ENCODE results near the gene MOCS2.
A peak's percentile ranks its signal among the peaks of the same experiment; 100 is the strongest.

The MOCS2 gene, protein sequence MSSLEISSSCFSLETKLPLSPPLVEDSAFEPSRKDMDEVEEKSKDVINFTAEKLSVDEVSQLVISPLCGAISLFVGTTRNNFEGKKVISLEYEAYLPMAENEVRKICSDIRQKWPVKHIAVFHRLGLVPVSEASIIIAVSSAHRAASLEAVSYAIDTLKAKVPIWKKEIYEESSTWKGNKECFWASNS

GRCh38 chr5:53109443-53110127 is at the start of gene MOCS2:
TSS of gene MOCS2 (minus strand) at chr5:53109757. CDS start at chr5:53107174, 2,583 bp downstream.
- Histone ChIP-seq H3K9me3 (ENCODE audit: control insufficient read depth in 1 of 2, low read length in 2 of 2) (no peaks in the 10 kb centered on the region), H3K27me3 (ENCODE audit: low read depth, low read length) (no peaks in the 10 kb centered on the region), H3K36me3 (ENCODE audit: control insufficient read depth in 1 of 2, insufficient read depth in 2 of 2, low read length in 2 of 2) (peaks cover 0 to 6% of the 10 kb centered on the region in 2 donors), H3K4me1 (ENCODE audit: control insufficient read depth in 1 of 2, insufficient read depth in 2 of 2, low read length in 2 of 2) (peaks cover 0 to 6% of the 10 kb centered on the region in 2 donors), H3K27ac (ENCODE audit: low read length) (peak within 1 kb of the TSS; percentile 78), H3K4me3 (ENCODE audit: low read depth in 1 of 2, low read length in 2 of 2) (peak within 1 kb of the TSS; percentile 91 to 95)

DNA sequence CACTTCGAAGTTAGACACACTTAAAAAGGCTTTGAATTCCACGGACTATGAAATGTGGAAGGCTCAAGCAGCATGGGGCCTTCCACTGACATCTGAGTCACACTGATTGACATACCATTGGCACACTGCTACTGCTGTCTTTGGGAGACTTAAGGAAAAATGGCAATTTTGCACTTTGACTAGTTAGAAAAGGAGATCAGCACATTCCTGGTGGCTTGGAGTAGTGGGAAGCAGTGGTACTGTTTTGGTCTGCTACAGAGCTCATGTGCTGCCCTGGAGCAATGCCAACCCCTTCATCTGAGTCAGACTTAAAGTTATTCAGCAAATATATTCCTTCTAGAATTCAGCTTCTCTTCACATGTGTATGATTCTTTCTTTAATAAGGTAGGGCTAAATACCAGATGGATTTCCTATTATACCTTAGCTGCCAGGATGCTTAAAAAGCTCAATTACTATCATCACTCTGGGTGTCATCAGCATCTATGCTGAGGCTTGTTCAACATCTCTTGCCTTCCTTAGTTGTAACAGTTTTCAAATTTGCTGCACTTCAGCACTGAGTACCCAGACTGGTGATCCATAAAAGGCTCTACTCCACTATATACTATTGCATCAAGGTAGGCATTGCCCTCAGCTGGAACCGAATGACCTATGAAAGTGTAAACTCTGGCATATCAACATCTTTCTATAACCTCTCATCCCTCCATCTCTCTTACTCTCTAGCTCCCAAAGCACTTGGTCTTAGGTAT is 42.3 kb upstream of the MOCS2 start:
- Histone ChIP-seq H3K4me3 (ENCODE audit: low read depth in 1 of 2, low read length in 2 of 2) (no peak overlapping the region), H3K4me1 (ENCODE audit: control insufficient read depth in 1 of 2, insufficient read depth in 2 of 2, low read length in 2 of 2) (no peaks in the 10 kb centered on the region), H3K9me3 (ENCODE audit: control insufficient read depth in 1 of 2, low read length in 2 of 2) (no peaks in the 10 kb centered on the region), H3K36me3 (ENCODE audit: control insufficient read depth in 1 of 2, insufficient read depth in 2 of 2, low read length in 2 of 2) (no peaks in the 10 kb centered on the region), H3K27me3 (ENCODE audit: low read depth, low read length) (no peaks in the 10 kb centered on the region), H3K27ac (ENCODE audit: low read length) (no peak overlapping the region)

DNA sequence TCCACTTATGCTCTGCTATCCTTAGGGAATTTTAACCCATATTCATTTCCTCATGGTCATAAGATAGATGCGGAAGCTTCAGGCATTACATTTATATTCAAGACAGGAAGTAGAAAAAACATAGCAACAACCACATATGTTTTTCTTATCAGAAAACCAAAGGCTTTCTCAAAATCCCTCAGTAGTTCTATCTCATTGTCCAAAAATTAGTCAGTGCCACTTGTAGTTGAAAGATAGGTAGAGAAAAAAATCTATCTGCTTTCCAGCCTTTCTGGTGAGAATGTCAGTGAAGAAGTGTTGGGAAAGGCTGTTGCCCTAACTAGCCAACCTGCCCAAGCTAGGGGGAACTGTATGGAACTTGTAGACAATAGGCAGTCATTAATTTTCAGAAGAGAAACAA is 23.5 kb upstream of the MOCS2 start:
- Histone ChIP-seq H3K4me1 (ENCODE audit: control insufficient read depth in 1 of 2, insufficient read depth in 2 of 2, low read length in 2 of 2) (no peaks in the 10 kb centered on the region), H3K9me3 (ENCODE audit: control insufficient read depth in 1 of 2, low read length in 2 of 2) (no peaks in the 10 kb centered on the region), H3K4me3 (ENCODE audit: low read depth in 1 of 2, low read length in 2 of 2) (no peak overlapping the region), H3K36me3 (ENCODE audit: control insufficient read depth in 1 of 2, insufficient read depth in 2 of 2, low read length in 2 of 2) (no peaks in the 10 kb centered on the region), H3K27me3 (ENCODE audit: low read depth, low read length) (no peaks in the 10 kb centered on the region), H3K27ac (ENCODE audit: low read length) (no peak overlapping the region)

DNA sequence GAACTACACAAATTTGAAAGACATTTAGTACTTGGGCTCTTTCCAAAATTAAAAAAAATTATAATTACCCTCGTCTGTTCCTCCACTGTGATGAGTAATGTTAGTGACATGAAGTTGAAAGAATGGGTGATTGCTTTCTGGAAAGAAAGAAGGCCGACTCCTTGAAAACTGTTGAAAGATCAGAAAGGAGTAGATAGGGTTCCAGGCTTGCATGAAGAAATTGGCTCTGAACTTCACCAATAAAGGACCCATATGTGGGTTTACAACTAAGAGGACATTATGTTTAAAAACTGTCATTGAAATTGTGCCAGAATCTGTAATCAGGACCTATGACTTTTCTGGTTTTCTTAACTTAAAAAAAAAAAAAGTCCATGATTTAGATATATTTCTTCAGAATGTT is 20.7 kb upstream of the MOCS2 start:
- Histone ChIP-seq H3K27ac (ENCODE audit: low read length) (no peak overlapping the region), H3K27me3 (ENCODE audit: low read depth, low read length) (no peaks in the 10 kb centered on the region), H3K4me1 (ENCODE audit: control insufficient read depth in 1 of 2, insufficient read depth in 2 of 2, low read length in 2 of 2) (no peaks in the 10 kb centered on the region), H3K36me3 (ENCODE audit: control insufficient read depth in 1 of 2, insufficient read depth in 2 of 2, low read length in 2 of 2) (no peaks in the 10 kb centered on the region), H3K9me3 (ENCODE audit: control insufficient read depth in 1 of 2, low read length in 2 of 2) (no peaks in the 10 kb centered on the region), H3K4me3 (ENCODE audit: low read depth in 1 of 2, low read length in 2 of 2) (no peak overlapping the region)

DNA sequence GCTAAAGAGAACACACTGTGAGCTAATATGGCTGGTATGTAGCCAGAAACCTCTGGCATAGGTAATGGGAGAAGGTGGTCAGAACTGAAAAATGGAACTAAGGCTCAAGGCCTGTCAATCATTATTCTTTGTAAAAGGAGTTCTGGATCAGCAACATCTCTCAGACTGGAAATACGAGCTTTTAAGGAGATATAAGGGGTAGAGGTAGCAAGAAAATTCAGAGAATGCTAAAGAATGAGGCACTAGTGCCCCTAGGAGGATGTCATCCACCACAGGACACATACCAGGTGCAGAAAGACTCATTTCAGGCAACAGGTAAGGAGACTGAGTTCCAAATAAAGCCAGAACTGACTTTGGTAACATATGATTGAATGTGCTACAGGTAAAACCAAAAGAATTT is 18.9 kb upstream of the MOCS2 start:
- Histone ChIP-seq H3K9me3 (ENCODE audit: control insufficient read depth in 1 of 2, low read length in 2 of 2) (no peaks in the 10 kb centered on the region), H3K4me1 (ENCODE audit: control insufficient read depth in 1 of 2, insufficient read depth in 2 of 2, low read length in 2 of 2) (no peaks in the 10 kb centered on the region), H3K36me3 (ENCODE audit: control insufficient read depth in 1 of 2, insufficient read depth in 2 of 2, low read length in 2 of 2) (no peaks in the 10 kb centered on the region), H3K27ac (ENCODE audit: low read length) (no peak overlapping the region), H3K27me3 (ENCODE audit: low read depth, low read length) (no peaks in the 10 kb centered on the region), H3K4me3 (ENCODE audit: low read depth in 1 of 2, low read length in 2 of 2) (no peak overlapping the region)

DNA sequence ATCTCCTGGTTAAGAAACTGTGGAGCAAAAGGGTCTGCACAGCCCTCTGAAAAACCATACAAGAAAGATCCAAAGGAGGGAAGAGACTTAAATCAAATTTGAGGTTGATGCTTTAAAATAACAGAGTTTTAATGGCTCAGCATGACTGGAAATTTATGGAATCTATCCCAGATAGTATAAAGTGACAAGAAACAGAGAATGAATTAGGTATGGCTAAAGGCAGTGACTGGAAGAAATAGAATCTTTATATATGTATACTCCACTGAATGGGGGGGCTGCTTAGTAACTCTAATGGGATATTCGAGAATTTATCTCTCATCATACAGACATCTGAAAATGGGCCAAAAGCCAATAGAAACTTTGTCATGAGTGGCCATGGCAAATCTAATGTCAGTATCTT is 17.6 kb upstream of the MOCS2 start:
- H3K36me3 ChIP-seq (ENCODE audit: control insufficient read depth in 1 of 2, insufficient read depth in 2 of 2, low read length in 2 of 2) = no peaks in the 10 kb centered on the region
- no peak overlapping the region for H3K27ac ChIP-seq (ENCODE audit: low read length)
- H3K4me1 ChIP-seq (ENCODE audit: control insufficient read depth in 1 of 2, insufficient read depth in 2 of 2, low read length in 2 of 2) = no peaks in the 10 kb centered on the region
- H3K9me3 ChIP-seq (ENCODE audit: control insufficient read depth in 1 of 2, low read length in 2 of 2) = no peaks in the 10 kb centered on the region
- H3K4me3 ChIP-seq (ENCODE audit: low read depth in 1 of 2, low read length in 2 of 2) = no peak overlapping the region
- no peaks in the 10 kb centered on the region for H3K27me3 ChIP-seq (ENCODE audit: low read depth, low read length)

DNA sequence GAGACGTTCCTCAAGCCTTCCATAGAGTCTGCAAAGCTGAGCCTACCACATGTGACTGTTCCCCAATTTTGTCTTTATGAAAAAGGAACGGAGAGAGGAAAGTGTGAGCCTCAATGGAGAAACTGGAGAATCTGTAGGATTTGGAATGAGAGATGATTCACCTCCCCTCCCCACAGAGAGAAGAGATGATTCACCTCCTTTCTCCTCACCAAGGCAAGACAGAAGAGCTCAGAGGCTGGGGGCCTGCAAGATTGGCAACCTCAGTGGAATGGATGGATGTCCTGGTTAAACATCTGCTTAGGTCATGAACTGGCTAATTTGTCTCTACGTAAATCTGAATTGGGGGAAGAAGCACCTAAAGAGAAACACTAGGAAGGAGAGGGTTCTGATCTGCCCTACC is 17.0 kb upstream of the MOCS2 start:
- Histone ChIP-seq H3K27me3 (ENCODE audit: low read depth, low read length) (no peaks in the 10 kb centered on the region), H3K4me1 (ENCODE audit: control insufficient read depth in 1 of 2, insufficient read depth in 2 of 2, low read length in 2 of 2) (no peaks in the 10 kb centered on the region), H3K9me3 (ENCODE audit: control insufficient read depth in 1 of 2, low read length in 2 of 2) (no peaks in the 10 kb centered on the region)

DNA sequence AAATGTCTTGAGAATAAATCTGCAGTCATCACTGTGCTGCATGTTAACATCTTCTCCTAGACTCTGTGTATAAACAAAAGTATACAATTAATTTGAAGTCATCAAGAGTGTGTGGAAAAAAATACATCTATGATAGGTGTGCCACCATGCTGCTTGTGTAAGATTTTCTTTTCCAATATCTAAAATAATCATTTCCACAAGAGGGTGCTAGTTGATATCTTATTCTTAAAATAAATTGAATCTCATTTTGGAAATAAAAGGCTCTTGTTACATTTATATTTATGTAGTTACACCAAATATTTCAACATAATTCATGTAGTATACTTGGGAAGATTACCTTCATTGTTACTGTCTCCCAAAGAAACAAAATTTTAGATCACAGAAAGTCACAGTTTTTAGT is 14.1 kb upstream of the MOCS2 start:
- Histone ChIP-seq H3K36me3 (ENCODE audit: control insufficient read depth in 1 of 2, insufficient read depth in 2 of 2, low read length in 2 of 2) (no peaks in the 10 kb centered on the region), H3K27me3 (ENCODE audit: low read depth, low read length) (no peaks in the 10 kb centered on the region), H3K4me1 (ENCODE audit: control insufficient read depth in 1 of 2, insufficient read depth in 2 of 2, low read length in 2 of 2) (no peaks in the 10 kb centered on the region), H3K27ac (ENCODE audit: low read length) (no peak overlapping the region), H3K4me3 (ENCODE audit: low read depth in 1 of 2, low read length in 2 of 2) (no peak overlapping the region), H3K9me3 (ENCODE audit: control insufficient read depth in 1 of 2, low read length in 2 of 2) (no peaks in the 10 kb centered on the region)

More for the DNA sequence above, 17.0 kb upstream of the MOCS2 start:
- no peak overlapping the region for H3K27ac ChIP-seq (ENCODE audit: low read length)
- H3K36me3 ChIP-seq (ENCODE audit: control insufficient read depth in 1 of 2, insufficient read depth in 2 of 2, low read length in 2 of 2) = no peaks in the 10 kb centered on the region
- H3K4me3 ChIP-seq (ENCODE audit: low read depth in 1 of 2, low read length in 2 of 2) = no peak overlapping the region

DNA sequence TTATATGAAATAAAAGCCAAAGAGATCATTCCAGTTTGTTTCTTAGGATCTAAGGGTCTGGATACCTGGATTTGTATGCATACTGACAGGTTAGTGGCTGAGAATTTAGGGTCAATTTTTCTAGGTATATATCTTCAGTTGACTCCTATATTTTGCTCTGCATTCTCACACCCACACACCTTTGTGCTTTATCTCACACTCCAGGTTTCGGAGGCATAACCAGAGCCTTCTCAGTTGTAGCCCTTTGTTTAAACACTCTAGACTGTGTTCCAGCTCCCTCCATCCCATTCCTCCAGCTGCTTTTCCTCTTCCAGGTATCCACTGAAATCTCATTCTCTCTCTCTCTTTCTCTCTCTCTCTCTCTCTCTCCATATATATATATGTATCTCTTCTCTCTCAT is 10.6 kb upstream of the MOCS2 start:
- no peaks in the 10 kb centered on the region for H3K9me3 ChIP-seq (ENCODE audit: control insufficient read depth in 1 of 2, low read length in 2 of 2)
- no peak overlapping the region for H3K27ac ChIP-seq (ENCODE audit: low read length)
- no peaks in the 10 kb centered on the region for H3K27me3 ChIP-seq (ENCODE audit: low read depth, low read length)
- no peaks in the 10 kb centered on the region for H3K4me1 ChIP-seq (ENCODE audit: control insufficient read depth in 1 of 2, insufficient read depth in 2 of 2, low read length in 2 of 2)
- no peaks in the 10 kb centered on the region for H3K36me3 ChIP-seq (ENCODE audit: control insufficient read depth in 1 of 2, insufficient read depth in 2 of 2, low read length in 2 of 2)
- no peak overlapping the region for H3K4me3 ChIP-seq (ENCODE audit: low read depth in 1 of 2, low read length in 2 of 2)

DNA sequence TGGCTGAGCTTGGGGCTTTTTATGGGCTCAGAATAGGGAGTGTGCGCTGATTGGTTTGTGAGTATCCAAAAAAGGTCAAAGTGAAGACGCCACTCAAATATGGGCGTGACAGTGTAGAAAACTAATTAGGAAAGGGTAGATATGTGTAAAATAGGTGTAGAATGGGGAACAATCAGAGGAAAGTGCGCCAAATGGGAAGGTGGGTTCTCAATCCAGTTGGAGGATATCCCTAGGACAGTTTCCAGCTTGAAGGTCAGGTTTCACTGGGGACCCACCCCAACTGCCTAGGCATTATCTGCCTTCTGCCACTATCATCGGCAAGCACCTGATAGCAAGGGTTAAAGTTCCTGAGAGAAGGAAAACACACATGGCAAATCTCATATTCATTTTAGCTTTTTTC is 9.3 kb upstream of the MOCS2 start:
- Histone ChIP-seq H3K4me3 (ENCODE audit: low read depth in 1 of 2, low read length in 2 of 2) (no peak overlapping the region), H3K27ac (ENCODE audit: low read length) (no peak overlapping the region), H3K36me3 (ENCODE audit: control insufficient read depth in 1 of 2, insufficient read depth in 2 of 2, low read length in 2 of 2) (no peaks in the 10 kb centered on the region), H3K27me3 (ENCODE audit: low read depth, low read length) (no peaks in the 10 kb centered on the region), H3K4me1 (ENCODE audit: control insufficient read depth in 1 of 2, insufficient read depth in 2 of 2, low read length in 2 of 2) (no peaks in the 10 kb centered on the region), H3K9me3 (ENCODE audit: control insufficient read depth in 1 of 2, low read length in 2 of 2) (no peaks in the 10 kb centered on the region)

- no peaks in the 10 kb centered on the region for H3K4me1 ChIP-seq (ENCODE audit: control insufficient read depth in 1 of 2, insufficient read depth in 2 of 2, low read length in 2 of 2)
- H3K27ac ChIP-seq (ENCODE audit: low read length) = no peak overlapping the region
- no peaks in the 10 kb centered on the region for H3K9me3 ChIP-seq (ENCODE audit: control insufficient read depth in 1 of 2, low read length in 2 of 2)
- no peak overlapping the region for H3K4me3 ChIP-seq (ENCODE audit: low read depth in 1 of 2, low read length in 2 of 2)
- no peaks in the 10 kb centered on the region for H3K36me3 ChIP-seq (ENCODE audit: control insufficient read depth in 1 of 2, insufficient read depth in 2 of 2, low read length in 2 of 2)
- no peaks in the 10 kb centered on the region for H3K27me3 ChIP-seq (ENCODE audit: low read depth, low read length)
Measured at GRCh38 chr5:53116597-53116996, 7.0 kb upstream of the MOCS2 start.

Measured in muscle layer of duodenum (tissue), 2 donors.